NCI-H146 treated with DMSO at 0.1 percent for 48 hours (cell line): ENCODE data around the gene CFAP410.

Source experiments
- DNase-seq: peaks from one replicate; lab custom pipeline; 2025; ENCODE audit not compliant: unreplicated experiment; lab: John Stamatoyannopoulos, UW

Gene CFAP410

DNA sequence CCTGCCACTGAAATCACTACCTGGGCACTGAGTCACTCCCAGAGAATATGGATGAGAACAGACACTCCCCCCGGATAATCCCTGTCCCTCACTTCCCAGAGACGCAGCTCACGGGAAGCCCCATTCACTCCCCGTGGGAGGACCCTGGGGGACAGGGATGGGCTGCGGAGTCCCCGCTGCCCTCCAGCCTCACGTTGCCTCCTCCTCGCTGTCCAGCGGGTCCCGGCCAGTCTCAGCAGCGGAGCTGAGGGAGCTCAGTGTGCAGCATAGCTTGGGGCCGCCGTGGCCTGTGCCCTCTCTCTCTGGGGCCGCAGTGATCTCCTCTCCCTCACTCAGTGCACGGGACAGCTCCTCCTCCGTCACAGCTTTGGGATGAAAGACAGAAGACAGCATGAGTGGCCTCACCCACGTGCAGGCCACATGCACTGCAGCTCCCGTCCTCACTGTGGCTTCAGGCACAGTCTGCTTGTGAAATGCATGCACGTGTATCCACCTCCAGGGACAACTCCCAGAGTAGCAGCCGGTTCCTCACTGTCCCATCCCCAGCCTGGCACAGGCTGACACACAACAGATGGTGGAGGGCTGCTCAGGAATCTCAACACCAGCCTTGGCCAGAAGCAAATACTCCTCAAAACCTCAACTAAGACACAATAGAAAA, 7.4 kb downstream of the CFAP410 start:
- no peak for DNase-seq

DNA sequence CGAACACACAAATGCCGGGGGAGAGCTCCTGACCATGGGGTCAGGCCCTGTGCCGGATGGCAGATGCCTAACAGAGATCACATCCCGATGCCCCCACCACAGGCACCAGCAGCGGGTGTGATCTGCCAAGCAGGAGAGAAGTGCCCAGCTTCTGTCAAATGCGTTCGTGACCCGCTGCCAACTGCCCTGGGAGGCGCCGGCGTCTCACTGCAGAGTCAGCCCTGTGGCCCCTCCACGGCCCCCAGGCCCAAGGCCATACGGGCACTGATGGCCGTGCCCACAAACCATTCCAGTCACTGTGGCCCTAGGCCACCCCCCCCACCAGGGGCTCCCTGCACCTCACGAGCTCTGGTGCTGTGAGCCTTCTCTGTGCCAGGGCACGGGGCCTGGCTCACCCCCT, 8.0 kb downstream of the CFAP410 start:
- DNase-seq: no peak

DNA sequence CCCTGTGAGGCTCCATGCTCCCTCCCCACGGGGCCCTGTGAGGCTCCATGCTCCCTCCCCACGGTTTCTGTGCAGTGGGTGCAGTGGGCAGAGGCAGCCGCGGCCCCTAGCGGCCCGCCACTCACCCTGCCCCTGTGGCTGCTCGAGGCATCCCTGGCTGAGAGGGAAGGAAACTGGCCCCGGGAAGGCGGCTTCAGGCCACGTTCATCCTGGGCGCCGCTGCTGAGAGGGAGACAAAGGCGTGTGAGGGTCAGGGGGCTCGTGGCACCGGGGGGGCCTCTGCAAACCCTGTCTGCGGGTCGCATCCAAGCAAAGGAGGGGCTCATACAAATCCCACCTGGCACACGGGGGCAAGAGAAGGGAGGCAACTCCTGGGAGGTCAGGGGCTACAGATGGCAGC, 8.5 kb downstream of the CFAP410 start:
- no peak for DNase-seq

DNA sequence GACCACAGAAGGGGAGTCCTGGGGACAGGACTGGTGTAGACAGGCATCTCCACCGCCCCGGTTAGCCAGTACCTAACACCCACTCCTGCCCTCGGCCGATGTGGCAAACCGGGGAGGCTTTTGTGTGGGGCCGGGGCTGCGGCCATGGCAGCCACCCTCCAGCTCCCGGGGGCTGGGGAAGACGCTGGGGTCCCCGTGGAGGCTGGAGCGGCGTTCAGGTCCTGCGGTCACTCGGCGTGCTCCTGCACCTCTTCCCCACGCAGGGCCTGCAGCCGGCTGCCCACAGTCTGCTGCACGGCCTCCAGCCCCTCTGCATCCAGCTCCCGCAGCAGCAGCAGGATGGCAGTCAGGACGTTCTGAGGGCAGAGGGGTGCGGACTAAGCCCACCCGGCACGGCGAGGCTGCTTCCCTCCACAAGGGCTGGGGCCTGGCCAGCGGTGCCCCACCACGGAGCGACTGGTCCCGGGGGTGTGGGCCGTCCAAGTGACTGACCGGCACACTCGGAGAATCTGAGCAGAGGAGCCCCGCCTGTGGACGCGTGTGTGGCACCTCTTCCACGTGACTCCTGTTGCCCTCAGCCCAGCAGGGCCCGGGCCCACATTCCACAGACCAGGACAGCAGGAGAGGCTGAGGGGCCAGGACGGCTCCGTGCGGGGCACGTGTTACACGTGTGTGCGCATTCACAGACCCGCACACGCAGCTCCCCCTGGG, 9.1 kb downstream of the CFAP410 start:
- no peak for DNase-seq

DNA sequence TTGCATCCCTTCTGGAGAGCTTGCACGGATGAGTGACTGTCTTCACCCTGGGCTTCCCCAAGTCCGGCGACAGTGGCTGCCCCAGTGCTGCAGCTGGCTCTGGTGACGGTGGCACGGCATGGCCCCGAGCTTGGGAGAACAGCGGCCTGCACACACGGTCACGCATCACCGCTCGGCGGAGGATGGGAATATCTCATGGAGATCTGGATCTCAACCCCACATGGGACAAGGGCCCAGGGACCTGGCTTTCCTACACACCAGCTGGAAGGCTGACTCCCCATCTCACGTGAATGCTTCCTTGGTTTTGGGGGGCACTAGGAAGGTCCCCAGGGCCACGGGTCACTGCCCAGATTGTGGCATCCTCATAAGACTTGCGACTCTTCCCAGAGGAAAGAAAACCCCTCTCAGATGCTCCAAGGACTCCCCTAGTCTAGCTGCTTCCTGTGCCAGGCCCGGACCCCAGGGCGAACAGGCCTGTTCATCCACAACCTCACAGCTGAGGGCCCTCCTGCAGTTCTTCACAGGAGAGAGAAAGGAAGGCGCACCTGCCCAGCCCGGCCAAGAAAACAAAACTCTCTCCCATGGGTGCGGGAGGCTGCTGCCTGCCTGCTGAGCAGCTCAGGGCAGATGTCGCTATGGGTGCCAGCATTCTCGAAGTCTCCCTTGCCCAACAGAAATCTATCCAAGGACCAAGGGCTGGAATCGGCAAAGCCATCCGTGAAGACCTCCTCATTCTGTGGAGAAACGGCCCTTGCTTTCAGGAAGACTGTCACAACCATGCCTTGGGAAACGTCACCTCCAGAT, 9.9 kb downstream of the CFAP410 start:
- no peak for DNase-seq

DNA sequence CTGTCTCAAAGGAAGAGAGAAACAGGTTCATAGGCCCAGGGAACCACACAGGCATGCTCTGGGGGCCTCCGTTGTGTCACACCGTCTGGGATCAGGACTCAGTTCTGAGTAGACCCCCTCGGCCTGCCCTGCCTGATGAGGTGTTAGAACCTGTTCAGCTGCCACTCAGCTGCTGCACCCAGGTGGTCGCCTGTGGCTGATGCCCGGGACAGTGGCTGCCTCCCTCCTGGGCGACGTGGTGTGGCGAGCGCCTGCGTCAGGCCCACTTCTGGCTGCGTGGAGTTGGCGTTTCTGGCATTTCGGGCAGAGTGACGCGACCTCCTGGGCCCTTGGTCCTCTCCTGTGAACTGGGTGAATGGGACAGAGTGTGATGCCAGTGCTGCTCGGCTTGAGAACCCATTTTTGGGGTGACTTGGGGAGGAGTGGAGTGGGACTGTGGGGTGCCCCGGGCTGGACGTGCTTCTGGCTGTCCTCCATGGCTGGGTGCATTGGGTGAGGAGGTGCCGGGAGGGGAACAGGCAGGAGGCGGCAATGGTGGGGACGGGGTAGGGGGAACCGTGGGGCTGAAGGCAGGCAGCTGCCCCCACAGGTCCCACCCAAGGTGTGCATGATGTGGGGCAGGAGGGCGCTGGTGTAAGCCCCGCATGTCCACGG, 10.8 kb downstream of the CFAP410 start:
- DNase-seq: no peak

DNA sequence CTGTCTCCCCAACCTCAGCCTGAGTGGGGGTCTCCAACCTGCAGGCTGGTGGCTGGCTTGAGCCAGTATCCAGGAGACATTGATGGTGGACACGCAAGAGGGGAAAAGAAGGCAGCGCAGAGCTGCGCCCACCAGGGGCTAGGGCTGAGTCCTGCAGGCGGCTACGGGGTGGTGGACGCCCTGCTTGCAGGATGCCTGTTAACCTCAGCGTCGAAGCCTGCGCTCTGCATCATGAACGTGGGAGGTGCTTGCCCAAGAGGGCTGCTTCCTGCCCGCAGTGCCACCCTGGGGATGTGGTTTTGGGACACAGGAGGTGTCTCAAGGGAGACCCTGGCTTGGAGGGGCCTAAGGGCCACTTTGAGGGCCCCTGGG, 11.6 kb downstream of the CFAP410 start:
- no peak for DNase-seq

DNA sequence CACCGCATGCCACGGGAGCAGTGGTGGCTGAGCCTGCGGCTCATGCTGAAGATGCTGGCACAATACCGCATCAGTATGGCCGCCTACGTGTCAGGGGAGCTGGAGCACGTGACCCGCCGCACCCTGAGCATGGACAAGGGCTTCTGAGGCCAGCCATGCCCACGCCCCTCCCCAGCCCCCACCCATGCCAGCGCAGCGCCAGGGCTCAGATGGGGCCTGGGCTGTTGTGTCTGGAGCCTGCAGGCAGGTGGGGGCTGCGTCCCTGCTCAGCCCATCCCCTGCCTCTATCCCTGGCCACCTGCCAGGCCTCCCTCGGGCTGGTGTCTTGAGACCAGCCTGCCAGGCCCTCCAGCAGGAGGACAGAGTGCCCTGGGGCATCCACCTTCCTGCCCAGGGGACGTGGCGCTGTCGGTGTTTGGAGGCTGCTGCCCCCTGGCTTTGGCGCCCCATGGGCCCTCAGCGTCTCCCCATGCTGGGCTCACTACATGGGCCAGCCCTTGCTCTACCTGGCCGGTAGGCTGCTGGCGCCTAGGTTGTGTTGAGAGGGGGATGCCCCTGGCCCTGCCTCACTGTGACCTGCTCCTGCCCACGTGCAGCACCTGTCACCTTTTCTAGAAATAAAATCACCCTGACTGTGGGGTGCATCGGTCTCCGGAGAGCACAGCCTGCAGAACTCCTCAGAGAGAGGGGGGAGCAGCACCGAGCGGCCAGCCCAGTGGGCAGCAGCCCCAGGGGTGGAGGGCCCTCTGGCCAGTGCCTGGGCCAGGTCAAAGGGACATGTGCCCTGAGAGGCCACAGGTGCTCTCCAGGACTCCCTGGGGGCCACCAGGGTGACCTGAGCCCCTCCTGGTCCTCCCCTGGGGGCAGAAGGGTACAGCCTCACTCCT, 12.2 kb downstream of the CFAP410 start:
- DNase-seq: no peak

DNA sequence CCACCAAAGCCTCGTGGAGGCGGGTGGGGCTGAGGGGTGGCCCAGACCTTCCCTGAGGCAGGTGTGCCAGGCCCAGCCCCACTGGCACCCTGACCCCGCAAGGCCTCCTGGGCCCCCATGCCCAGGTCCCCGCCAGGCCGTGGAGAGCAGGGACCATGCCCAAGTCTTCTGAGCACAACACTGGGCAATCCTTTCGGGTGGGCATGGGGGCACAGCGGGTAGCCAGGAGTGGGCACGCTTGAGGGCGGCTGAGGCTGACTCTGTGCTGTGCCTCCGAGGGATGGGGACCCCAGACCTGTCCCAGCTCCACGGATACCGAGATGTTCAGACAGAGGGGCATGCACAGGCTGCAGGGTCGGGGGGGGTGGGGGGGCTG, 12.9 kb downstream of the CFAP410 start:
- no peak for DNase-seq

DNA sequence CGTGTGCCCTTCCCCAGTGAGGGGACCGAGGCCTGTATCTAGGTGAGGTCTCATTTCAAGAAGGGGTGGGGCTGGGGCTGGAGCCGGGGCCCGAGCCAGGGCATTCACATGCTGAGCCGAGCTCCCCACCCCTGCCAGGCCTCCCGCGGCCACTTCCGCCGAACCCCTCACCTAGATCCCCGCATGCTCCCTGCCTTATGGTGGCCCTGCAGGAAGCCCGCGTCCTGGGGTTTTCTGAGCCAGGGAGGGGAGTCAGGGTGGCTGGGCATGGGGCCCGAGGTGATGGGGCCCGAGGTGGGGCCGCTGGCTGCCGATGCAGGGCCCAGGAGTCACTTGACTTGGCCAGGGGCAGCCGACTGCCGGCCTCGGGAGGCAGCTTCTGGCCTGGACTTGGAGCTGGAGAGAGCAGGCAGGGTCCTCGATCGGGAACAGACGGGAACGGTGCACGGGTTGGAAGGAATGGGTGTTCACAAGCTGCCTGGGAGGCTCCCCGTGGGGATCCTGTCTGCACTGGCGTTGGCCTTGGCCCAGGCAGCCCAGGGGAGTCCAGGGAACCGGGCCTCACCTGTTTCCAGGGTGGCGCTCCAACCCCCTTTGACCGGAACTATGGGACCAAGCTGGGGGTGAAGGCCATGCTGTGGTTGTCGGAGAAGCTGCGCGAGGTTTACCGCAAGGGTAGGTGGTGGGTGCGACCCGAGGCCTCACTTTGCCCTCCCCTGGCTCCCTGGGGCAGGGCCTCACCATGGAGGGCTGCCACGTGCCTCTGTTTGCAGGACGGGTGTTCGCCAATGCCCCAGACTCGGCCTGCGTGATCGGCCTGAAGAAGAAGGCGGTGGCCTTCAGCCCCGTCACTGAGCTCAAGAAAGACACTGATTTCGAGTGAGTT, 13.6 kb downstream of the CFAP410 start:
- DNase-seq: no peak

DNA sequence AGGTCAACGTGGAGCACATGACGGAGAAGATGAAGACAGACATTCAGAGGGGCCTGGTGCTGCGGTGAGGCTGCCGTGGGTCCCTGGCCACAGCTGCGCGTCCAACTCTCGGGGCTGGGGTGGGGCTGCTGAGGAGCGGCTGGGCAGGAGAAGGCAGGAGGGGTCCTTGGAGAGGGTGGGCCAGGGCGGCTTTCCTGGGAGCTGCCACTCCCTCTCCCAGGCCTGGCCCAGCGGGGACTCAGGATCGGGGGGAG, 14.4 kb downstream of the CFAP410 start:
- DNase-seq: no peak

DNA sequence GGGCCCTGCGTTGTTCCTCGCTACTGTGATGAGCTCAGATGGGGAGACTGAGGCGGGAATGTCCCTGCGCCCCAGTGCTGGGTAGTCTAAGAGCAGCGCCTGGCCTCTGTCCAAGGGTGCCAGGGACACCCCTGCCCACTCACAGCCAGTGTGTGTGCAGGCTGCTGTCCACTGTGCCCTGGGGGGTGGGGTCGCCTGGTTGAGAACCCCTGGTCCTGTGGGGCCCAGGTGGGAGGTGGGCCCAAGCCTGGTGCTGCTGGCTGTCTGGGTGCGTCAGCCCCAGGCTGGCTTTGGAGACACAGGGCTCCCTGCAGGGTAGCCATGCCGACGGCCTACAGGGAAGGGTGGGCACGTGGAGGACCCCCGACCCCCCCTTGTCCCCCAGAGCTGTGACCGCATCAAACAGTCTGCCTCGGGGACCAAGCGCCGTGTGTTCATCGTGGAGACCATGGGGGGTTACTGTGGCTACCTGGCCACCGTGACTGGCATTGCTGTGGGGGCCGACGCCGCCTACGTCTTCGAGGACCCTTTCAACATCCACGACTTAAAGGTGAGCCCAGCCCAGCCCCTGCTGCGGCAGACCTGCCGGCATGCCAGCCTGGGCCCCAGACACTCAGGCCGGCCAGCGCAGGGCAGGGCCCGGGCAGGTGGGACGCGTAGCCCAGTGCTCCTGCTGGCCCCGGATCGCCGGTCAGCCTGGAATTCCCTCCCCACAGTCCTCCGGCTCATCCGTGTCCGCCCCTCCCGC, 14.9 kb downstream of the CFAP410 start:
- no peak for DNase-seq

DNA sequence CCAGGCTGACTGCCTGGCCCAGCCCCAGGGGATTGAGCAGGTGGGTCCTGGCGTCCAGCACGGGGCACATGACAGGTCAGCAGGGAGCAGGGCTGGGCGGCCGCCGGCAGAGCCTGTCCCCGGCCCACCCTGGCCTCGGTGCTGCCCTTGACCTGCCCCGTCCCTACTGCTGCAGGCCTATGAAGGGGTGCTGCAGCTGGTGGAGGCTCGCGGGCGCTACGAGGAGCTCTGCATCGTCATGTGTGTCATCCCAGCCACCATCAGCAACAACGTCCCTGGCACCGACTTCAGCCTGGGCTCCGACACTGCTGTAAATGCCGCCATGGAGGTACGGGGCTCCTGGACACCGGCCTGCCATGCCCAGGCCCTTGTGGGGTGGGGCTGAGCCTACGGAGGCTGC, 15.6 kb downstream of the CFAP410 start:
- no peak for DNase-seq

DNA sequence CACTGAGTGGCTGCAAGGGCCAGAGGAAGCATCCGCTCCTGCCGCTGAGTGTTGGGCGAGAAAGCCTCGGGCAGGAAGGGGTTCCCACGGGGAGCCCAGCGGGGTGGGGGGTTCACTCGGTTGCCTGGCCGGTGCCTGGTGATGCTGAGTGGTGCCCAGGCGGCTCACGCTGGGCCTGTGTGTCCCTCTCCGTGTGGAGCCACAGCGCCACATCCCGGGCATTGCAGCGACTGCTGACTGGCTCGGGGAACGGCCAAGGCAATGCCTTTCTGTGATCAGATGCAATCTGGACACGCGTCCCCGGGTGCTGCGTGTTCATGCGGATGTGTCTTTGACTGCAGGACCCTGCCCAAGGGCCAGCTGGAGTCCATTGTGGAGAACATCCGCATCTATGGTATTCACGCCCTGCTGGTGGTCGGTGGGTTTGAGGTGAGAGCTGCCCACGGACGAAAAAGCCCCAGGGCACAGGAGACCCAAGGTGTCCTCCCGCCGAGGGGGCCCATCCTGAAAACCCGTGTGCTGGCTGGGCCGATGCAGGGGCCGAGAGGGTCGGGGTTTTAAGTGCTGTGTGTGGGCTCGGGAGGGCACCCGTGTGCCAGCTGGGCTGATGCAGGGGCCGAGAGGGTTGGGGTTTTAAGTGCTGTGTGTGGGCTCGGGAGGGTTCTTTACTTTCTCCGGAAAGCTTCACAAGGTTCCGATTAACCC, 16.4 kb downstream of the CFAP410 start:
- no peak for DNase-seq

DNA sequence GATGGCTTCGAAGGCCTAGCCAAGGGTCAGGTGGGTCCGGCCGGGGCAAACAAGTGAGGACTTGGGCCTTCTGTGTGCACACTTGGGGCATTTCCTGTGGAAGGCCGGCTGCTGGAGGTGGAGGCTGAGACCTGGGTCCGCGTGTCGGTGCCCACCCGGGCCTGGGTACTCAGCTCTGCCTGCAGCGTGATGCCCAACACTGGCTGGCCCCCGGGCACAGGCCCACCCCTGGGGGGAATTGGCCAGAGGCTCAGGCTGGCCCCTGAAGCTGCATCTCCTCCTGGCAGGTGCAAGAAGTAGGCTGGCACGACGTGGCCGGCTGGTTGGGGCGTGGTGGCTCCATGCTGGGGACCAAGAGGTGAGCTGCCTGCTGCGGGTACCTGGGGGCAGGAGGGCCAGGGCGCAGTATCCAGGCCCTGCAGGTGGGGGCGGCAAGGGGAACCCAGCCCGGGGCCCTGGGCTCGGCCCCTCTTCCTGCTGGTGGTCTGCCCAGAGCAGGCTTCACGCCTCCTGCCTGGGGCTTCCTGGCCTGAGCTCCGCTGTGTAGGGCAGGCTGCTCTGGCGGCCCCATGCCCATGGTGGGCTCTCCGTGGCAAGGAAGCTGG, 17.2 kb downstream of the CFAP410 start:
- DNase-seq: no peak

DNA sequence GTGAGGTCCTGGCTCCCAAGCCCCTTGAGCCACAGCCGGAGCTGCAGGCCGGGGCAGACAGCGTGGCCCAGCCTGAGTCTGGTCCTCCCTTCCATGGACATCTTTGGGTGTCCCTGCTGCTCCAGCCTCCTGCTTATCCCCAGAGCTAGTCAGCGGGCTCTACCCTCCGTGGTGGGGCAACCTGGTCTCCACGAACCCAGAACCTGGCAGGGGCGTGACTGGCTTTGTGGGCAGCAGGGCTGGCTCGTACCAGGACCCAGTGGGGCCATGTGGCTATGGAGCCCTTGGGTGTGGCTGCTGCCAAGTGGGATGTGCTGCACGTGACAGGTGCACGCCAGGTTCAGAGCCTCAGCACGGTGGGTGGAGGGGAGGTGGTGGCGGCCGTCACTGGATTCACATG, 18.3 kb downstream of the CFAP410 start:
- DNase-seq: no peak

DNA sequence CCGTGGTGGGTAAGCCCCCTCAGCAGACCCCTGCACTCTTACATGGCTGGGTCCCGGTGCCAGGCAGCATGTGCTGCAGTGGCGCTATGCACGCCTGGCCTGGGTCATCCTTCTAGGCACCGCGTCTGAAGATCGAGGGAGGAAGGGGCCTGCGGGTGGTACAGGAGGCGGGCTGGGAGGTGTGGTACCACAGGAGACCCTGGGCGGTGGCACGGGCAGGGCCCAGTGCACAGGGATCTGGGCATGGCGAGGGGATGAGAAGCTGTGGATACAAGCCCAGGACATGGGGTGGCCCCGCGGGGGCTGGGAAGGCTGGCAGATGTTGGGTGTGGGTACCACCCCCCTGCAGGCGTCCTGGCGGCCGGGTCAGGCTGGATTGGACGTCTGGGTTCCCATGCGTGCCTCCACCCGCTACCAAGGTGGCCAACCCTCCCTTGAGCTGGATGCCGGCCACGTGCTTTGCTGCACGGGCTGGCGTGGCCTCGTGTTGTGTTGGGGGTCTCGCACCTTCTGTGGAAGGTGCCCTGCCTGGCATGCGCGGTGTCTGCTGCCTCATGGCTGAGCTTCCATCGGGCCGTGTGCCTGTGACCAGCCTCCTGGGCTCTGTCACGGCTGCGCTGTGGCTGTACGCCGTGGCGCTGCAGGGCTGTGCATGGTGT, 19.7 kb downstream of the CFAP410 start:
- DNase-seq: no peak
